GM21619 (cell line): Measurements from ENCODE around the gene RASD2.

ENCODE experiments used
- ATAC-seq: cut with Tn5 transposase; IDR thresholded peaks from one replicate; pipeline ENCODE4 v1.9.1; 2021; ENCODE audit not compliant: unreplicated experiment

RASD2 gene

GRCh38 chr22:35558719-35559118 is 18.1 kb downstream of the RASD2 start:
- ATAC-seq: no peak

DNA sequence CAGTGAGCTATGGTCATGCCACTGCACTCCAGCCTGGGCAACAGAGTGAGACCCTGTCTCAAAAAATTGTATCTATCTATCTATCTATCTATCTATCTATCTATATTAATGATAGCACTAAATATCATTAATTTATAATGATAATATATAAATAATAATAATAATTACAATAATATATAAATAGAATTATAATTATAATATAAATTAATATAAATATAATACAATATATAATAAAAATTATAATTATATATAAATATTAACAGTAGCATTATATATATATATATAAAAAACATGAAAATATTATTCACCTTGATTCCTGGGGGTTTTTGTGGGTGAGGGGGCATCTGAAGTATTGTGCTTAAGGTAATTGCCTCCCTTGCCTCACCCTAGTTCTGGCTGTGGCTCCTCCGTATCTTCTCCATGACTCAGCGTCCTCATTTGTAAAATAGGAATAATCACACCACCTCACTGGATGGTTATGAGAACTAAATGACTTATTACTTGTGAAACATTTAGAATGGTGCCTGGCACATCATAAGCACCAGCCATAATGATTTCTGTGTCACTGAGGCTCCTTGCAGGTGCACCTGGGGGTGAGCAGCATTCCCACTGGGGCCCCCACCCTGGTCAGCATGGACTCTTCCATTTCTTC is 18.8 kb downstream of the RASD2 start:
- no peak for ATAC-seq

- no peak for ATAC-seq
These were observed 19.7 kb downstream of the RASD2 start for GRCh38 chr22:35560366-35560765.

DNA sequence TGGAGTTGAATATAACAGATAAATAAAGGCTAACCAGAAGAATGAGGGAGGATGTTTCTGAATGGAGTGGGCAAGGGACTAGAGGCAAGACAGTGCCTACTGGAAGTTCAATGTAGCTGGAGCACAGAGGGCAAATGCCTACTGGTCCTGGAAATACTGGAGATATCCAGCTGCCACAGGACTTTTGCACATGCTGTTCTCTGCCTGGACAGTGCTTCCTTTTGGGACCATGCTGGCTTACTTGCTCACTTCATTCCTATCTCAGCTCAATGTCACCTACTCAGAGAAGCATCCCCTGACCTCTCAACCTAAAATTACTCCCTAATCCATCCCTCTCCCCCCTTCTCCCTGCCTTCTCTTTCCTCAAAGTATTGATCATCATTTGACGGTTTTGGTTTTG is 20.2 kb downstream of the RASD2 start:
- ATAC-seq: no peak

DNA sequence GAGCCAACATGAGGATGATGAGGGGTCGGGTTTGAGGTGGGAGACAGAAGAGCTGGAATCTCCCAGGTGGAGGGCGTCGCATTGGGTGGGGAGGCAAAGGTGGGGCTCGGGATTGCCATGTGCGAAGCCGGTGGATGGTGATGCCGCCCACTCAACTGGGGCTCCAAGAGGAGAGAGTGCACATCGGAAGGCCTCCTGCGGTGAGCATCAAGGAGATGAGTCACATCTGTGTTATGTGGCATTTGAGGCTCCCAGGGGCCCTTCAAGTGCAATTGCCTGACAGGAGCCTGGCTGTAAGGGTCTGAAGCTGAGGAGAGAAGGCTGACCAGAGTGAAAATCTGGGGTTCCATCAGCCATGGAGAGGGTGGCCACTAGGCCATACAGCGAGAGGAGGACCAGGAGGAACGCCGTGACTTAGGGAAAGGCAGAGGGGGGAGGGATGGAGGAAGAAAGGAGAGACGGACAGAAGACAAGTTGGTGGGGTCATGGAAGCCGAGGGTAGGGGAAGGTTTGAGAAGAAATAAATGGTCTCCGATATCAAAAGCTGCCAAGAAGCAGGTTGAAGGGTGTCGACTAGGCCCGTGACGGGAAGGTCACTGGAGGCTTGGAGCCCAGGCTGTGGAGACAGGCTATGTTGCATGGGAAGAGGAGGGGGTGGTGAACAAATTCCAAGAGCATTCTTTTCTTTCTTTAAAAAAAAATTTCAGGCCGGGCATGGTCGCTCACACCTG is 21.3 kb downstream of the RASD2 start:
- no peak for ATAC-seq

GRCh38 chr22:35563211-35563610 is 22.6 kb downstream of the RASD2 start:
- no peak for ATAC-seq

GRCh38 chr22:35564975-35565867 is 24.6 kb downstream of the RASD2 start:
- no peak for ATAC-seq

DNA sequence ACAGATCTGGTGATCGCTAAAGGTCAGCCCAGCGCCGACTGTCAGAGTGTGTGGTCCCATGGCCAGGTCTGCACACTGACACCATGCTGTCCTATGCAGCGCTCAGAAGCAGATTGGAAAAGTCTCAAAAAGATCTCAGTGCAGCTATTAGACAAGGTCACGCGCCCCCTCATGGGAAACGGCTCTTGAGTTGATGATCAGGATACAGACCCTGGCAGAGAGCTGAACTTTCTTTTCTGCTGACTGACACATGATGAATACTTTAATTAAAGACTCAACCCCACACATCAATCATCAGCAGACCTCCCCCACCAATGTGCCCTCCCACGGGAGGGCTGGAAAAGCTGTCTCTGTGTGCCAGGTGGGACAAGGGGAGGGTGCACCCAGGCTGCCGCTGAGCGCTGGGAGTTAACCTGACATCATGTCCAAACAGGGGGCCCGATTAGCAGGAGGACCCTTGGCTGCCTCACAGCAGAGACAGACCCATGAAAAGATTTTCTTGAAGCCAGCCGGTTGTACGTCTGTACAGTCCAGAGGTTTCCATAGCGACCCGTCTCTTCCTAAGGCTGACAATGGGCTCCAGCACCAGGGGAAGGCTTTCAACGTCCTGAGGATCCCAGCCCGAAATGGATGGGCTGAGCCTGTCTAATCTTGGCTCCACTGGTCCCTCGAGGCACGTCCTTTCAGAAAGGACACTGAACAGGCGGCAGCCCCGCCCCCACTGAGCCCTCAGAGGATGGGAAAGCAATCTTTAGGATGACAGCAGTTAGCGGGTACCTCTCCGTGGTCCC is 26.9 kb downstream of the RASD2 start:
- ATAC-seq: no peak

GRCh38 chr22:35568751-35569739 is 28.4 kb downstream of the RASD2 start:
- no peak for ATAC-seq

GRCh38 chr22:35569916-35570315 is 29.3 kb downstream of the RASD2 start:
- ATAC-seq: no peak

GRCh38 chr22:35570686-35571194 is 30.1 kb downstream of the RASD2 start:
- ATAC-seq: no peak

DNA sequence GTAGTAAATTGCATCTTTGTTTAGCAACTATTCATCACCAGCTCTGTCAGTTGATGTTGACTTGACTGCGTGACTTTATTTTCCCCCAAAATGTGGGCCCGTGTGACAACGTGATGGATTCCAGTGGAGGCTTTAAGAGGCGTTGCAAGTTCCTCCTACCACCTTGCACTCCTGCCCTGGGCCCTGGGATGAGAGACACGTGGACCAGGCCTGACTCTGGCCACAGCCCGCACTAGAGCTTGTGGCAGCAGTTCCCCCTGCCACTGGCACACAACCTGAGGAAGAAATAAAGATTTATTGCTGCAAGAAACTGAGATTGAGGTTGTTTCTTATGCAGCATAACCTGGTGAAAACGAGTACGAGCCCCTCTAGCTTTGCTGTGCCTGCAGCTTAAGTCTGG is 31.9 kb downstream of the RASD2 start:
- ATAC-seq: no peak

DNA sequence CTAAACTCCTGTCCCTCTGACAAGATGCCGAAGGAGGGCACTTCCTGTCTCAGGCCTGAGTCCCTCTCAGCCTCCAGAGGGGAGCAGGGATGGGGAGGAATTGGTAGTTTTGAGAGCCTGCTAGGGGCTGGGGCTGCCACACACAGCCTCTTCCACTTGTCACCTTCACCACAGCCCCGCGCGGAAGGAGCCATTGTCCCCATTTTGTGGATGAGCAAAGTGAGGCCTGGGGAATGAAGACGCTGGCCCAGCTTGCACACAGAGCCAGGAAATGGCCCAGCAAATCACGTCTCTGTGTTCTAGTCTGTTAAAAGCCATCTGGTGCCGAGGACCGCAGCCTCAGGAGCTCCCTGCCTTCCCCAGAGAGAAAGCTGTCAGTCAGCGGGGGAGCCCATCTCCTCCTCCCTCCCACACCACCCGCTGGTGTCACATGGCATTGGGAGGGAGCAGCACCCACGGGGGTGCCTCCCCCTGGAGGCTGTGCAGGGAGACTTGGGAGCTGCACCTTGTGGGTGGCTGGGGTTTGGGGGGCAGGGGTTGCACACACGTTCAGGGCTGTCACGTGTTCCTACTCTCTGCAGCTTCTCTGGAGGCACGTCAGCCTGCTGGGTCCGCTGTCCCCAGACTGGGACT is 34.6 kb downstream of the RASD2 start:
- no peak for ATAC-seq

DNA sequence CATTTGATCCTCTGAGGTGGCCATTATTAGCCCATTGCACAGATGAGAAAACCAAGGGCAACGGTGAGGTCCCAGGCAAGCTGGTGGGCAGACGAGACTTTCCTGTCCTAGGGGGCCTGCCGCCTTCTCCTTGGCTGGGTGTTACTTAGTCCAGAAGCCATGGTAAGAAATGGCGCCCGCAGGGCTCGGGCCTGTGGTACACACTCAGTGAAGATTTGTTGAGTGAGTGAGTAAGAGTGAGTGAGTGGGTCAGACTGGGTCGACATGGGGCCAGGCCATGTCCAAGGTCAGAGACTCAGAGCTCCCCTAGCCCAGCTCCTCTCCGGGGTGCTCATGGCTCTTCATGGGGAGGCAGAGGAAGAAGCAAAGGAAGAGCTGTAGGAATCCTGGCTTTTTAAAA is 36.0 kb downstream of the RASD2 start:
- ATAC-seq: no peak

- no peak for ATAC-seq
These were observed 37.4 kb downstream of the RASD2 start for GRCh38 chr22:35577799-35578659.

- ATAC-seq: no peak
These were observed 38.4 kb downstream of the RASD2 start for GRCh38 chr22:35578836-35579575.

- no peak for ATAC-seq
These were observed 39.9 kb downstream of the RASD2 start for GRCh38 chr22:35580351-35581022.
